ENCODE results near the gene ACAT1.

Gene ACAT1

DNA sequence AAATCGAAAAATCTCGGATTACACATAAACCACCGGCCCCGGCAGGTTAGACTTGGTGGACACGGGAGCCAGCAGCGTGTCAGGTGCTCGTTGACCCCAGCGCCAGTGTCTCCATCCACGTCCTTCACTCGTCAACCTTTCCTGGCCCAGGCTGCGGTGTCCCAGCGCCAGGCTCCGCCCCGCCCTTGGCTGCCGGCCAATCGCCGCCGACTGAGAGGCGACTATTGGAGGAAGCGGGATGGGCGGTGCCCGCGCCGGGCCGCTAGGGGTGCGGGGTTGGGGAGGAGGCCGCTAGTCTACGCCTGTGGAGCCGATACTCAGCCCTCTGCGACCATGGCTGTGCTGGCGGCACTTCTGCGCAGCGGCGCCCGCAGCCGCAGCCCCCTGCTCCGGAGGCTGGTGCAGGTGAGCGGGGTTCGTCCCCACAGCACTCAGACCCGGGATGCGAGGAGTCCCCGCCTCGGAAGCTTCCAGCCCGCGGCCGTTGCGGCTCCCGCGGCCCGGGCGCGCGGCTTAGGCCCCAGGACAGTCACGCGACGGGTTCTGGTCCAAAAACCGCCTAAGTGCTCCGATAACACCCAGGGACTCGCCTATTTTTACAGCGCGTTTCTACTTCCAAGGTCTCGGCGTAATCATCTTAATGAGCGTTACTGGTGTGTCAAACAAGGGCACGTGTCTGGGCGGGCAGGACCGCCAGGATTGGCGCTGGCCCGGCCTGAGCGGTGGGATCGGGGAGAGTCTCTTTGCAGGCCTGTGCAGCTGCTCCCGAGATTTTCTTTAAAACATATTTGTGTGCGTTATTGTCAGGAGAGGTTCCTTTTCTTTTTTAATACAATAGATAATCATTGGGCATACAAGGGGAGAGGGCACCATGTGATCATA is at the start of gene ACAT1 (continued):
- TF ChIP-seq, protein P1, sequence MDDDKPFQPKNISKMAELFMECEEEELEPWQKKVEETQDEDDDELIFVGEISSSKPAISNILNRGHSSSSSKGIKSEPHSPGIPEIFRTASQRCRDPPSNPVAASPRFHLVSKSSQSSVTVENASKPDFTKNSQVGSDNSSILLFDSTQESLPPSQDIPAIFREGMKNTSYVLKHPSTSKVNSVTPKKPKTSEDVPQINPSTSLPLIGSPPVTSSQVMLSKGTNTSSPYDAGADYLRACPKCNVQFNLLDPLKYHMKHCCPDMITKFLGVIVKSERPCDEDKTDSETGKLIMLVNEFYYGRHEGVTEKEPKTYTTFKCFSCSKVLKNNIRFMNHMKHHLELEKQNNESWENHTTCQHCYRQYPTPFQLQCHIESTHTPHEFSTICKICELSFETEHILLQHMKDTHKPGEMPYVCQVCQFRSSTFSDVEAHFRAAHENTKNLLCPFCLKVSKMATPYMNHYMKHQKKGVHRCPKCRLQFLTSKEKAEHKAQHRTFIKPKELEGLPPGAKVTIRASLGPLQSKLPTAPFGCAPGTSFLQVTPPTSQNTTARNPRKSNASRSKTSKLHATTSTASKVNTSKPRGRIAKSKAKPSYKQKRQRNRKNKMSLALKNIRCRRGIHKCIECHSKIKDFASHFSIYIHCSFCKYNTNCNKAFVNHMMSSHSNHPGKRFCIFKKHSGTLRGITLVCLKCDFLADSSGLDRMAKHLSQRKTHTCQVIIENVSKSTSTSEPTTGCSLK (tag by site-specific recombination; IDR thresholded peaks at IDR 0.05), result no peak
- TF ChIP-seq GLIS2 (tag by site-specific recombination; IDR thresholded peaks at IDR 0.05) (peak; percentile 64; the same call in 1 of the 2 replicates), SP7 (tag by site-specific recombination; IDR thresholded peaks at IDR 0.05) (peak; percentile 63), ZNF776 (tag by site-specific recombination; IDR thresholded peaks at IDR 0.05; ENCODE audit: borderline replicate concordance) (no peak), ZNF610 (tag by site-specific recombination; IDR thresholded peaks at IDR 0.05; ENCODE audit: borderline replicate concordance) (no peak), SP3 (tag by site-specific recombination; IDR thresholded peaks at IDR 0.05) (peak; percentile 63), ZNF341 (tag by site-specific recombination; IDR thresholded peaks at IDR 0.05; ENCODE audit: low read depth) (peak; percentile 74), ZIC2 (tag by site-specific recombination; IDR thresholded peaks at IDR 0.05) (peak; percentile 55), ZNF660 (tag by site-specific recombination; IDR thresholded peaks at IDR 0.05) (peak; percentile 40), KLF1 (tag by site-specific recombination; IDR thresholded peaks at IDR 0.05) (peak; percentile 81), ZNF76 (tag by site-specific recombination; IDR thresholded peaks at IDR 0.05; ENCODE audit: borderline replicate concordance, low read depth) (peak; percentile 58), ZBTB21 (tag by site-specific recombination; IDR thresholded peaks at IDR 0.05) (no peak), ZNF24 (tag by site-specific recombination; IDR thresholded peaks at IDR 0.05) (0 out of 2 replicates have a peak, but pooled peaks have one; percentile 19), ZNF10 (tag by site-specific recombination; IDR thresholded peaks at IDR 0.05) (no peak), ZSCAN30 (tag by site-specific recombination; IDR thresholded peaks at IDR 0.05) (peak; percentile 72; the same call in 1 of the 2 replicates), ZNF561 (tag by site-specific recombination; IDR thresholded peaks at IDR 0.05; ENCODE audit: borderline replicate concordance) (peak; percentile 42; the same call in 1 of the 2 replicates), ZNF157 (tag by site-specific recombination; IDR thresholded peaks at IDR 0.05) (no peak), ZNF266 (tag by site-specific recombination; IDR thresholded peaks at IDR 0.05; ENCODE audit: low read depth) (no peak), SETDB1 (IDR thresholded peaks at IDR 0.05; ENCODE audit: insufficient read length, low read length) (no peak), ZFP41 (tag by site-specific recombination; IDR thresholded peaks at IDR 0.05; ENCODE audit: borderline replicate concordance) (no peak), ZNF416 (tag by site-specific recombination; IDR thresholded peaks at IDR 0.05) (no peak), EGR2 (tag by site-specific recombination; IDR thresholded peaks at IDR 0.05; ENCODE audit: low read depth) (0 out of 2 replicates have a peak, but pooled peaks have one; percentile 12), PRDM1 (tag by site-specific recombination; IDR thresholded peaks at IDR 0.05) (no peak)
- TF ChIP-seq, protein P2, sequence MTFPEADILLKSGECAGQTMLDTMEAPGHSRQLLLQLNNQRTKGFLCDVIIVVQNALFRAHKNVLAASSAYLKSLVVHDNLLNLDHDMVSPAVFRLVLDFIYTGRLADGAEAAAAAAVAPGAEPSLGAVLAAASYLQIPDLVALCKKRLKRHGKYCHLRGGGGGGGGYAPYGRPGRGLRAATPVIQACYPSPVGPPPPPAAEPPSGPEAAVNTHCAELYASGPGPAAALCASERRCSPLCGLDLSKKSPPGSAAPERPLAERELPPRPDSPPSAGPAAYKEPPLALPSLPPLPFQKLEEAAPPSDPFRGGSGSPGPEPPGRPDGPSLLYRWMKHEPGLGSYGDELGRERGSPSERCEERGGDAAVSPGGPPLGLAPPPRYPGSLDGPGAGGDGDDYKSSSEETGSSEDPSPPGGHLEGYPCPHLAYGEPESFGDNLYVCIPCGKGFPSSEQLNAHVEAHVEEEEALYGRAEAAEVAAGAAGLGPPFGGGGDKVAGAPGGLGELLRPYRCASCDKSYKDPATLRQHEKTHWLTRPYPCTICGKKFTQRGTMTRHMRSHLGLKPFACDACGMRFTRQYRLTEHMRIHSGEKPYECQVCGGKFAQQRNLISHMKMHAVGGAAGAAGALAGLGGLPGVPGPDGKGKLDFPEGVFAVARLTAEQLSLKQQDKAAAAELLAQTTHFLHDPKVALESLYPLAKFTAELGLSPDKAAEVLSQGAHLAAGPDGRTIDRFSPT (tag by site-specific recombination; IDR thresholded peaks at IDR 0.05), result peak; percentile 62
- TF ChIP-seq, protein P3, sequence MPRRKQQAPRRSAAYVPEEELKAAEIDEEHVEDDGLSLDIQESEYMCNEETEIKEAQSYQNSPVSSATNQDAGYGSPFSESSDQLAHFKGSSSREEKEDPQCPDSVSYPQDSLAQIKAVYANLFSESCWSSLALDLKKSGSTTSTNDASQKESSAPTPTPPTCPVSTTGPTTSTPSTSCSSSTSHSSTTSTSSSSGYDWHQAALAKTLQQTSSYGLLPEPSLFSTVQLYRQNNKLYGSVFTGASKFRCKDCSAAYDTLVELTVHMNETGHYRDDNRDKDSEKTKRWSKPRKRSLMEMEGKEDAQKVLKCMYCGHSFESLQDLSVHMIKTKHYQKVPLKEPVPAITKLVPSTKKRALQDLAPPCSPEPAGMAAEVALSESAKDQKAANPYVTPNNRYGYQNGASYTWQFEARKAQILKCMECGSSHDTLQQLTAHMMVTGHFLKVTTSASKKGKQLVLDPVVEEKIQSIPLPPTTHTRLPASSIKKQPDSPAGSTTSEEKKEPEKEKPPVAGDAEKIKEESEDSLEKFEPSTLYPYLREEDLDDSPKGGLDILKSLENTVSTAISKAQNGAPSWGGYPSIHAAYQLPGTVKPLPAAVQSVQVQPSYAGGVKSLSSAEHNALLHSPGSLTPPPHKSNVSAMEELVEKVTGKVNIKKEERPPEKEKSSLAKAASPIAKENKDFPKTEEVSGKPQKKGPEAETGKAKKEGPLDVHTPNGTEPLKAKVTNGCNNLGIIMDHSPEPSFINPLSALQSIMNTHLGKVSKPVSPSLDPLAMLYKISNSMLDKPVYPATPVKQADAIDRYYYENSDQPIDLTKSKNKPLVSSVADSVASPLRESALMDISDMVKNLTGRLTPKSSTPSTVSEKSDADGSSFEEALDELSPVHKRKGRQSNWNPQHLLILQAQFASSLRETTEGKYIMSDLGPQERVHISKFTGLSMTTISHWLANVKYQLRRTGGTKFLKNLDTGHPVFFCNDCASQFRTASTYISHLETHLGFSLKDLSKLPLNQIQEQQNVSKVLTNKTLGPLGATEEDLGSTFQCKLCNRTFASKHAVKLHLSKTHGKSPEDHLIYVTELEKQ (tag by site-specific recombination; IDR thresholded peaks at IDR 0.05; ENCODE audit: borderline replicate concordance), result no peak
- TF ChIP-seq, protein P4, sequence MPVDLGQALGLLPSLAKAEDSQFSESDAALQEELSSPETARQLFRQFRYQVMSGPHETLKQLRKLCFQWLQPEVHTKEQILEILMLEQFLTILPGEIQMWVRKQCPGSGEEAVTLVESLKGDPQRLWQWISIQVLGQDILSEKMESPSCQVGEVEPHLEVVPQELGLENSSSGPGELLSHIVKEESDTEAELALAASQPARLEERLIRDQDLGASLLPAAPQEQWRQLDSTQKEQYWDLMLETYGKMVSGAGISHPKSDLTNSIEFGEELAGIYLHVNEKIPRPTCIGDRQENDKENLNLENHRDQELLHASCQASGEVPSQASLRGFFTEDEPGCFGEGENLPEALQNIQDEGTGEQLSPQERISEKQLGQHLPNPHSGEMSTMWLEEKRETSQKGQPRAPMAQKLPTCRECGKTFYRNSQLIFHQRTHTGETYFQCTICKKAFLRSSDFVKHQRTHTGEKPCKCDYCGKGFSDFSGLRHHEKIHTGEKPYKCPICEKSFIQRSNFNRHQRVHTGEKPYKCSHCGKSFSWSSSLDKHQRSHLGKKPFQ (tag by site-specific recombination; IDR thresholded peaks at IDR 0.05), result no peak
- TF ChIP-seq, protein P5, sequence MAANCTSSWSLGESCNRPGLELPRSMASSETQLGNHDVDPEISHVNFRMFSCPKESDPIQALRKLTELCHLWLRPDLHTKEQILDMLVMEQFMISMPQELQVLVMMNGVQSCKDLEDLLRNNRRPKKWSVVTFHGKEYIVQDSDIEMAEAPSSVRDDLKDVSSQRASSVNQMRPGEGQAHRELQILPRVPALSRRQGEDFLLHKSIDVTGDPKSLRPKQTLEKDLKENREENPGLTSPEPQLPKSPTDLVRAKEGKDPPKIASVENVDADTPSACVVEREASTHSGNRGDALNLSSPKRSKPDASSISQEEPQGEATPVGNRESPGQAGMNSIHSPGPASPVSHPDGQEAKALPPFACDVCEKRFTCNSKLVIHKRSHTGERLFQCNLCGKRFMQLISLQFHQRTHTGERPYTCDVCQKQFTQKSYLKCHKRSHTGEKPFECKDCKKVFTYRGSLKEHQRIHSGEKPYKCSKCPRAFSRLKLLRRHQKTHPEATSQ (tag by site-specific recombination; IDR thresholded peaks at IDR 0.05), result 0 out of 2 replicates have a peak, but pooled peaks have one; percentile 55

All from HEK293 (cell line).